Hepatocyte (in vitro differentiated cells): ENCODE data around the gene DLG2. TPM values are rescaled to one million over a fixed set of nuclear protein-coding genes. Genes with fewer than 3 reads are reported as not detected.

Experiments used
- DNase-seq: peaks from one replicate; pipeline ENCODE4 v3.0.0-alpha.2; 2016; ENCODE audit warnings: low spot score
- H2AFZ ChIP-seq: fragments of 200-600 bp; sonication (generic); 2 replicates; pipeline ENCODE4 v1.6.0; 2016; ENCODE audit warnings: antibody characterized with exemption, mild to moderate bottlenecking
- H3K27ac ChIP-seq: fragments of 200-600 bp; sonication (generic); 2 replicates; pipeline ENCODE4 v1.5.1; 2016; ENCODE audit warnings: mild to moderate bottlenecking
- H3K27me3 ChIP-seq: fragments of 200-600 bp; sonication (generic); 2 replicates; pipeline ENCODE4 v1.6.1; 2016
- H3K36me3 ChIP-seq: fragments of 200-600 bp; sonication (generic); replicated peaks from 2 replicates; pipeline ENCODE4 v1.5.1; 2016; ENCODE audit warnings: low read depth; ENCODE audit not compliant: insufficient read depth
- H3K4me1 ChIP-seq: fragments of 200-600 bp; sonication (generic); 2 replicates; pipeline ENCODE4 v1.5.1; 2016; ENCODE audit warnings: mild to moderate bottlenecking, moderate library complexity; ENCODE audit not compliant: insufficient read depth
- H3K4me2 ChIP-seq: fragments of 200-600 bp; sonication (generic); 2 replicates; pipeline ENCODE4 v1.6.0; 2016
- H3K4me3 ChIP-seq: fragments of 200-600 bp; sonication (generic); 2 replicates; pipeline ENCODE4 v1.5.1; 2016; ENCODE audit warnings: mild to moderate bottlenecking
- H3K79me2 ChIP-seq: fragments of 200-600 bp; sonication (generic); 2 replicates; pipeline ENCODE4 v1.6.0; 2017; ENCODE audit warnings: mild to moderate bottlenecking
- H3K9me2 ChIP-seq: fragments of 200-600 bp; sonication (generic); replicated peaks from 2 replicates; pipeline ENCODE4 v1.6.0; 2017; ENCODE audit warnings: mild to moderate bottlenecking; ENCODE audit not compliant: insufficient read depth
- H3K9me3 ChIP-seq: fragments of 200-600 bp; sonication (generic); 2 replicates; pipeline ENCODE4 v1.5.1; 2016; ENCODE audit warnings: low read depth, mild to moderate bottlenecking
- H4K20me1 ChIP-seq: fragments of 200-600 bp; sonication (generic); 2 replicates; pipeline ENCODE4 v1.6.0; 2016; ENCODE audit warnings: mild to moderate bottlenecking; ENCODE audit not compliant: insufficient read depth, poor library complexity, severe bottlenecking
- EZH2 ChIP-seq: fragments of 200-600 bp; sonication (generic); IDR thresholded peaks from 2 replicates; pipeline ENCODE4 v1.6.1; 2016; ENCODE audit warnings: antibody characterized with exemption, mild to moderate bottlenecking, borderline replicate concordance
- EZH2phosphoT487 ChIP-seq: fragments of 200-600 bp; sonication (generic); IDR thresholded peaks from one replicate; pipeline ENCODE4 v1.6.1; 2018; ENCODE audit warnings: antibody characterized with exemption, mild to moderate bottlenecking, low read depth, moderate library complexity; ENCODE audit not compliant: unreplicated experiment, severe bottlenecking
- WGBS: methylation state at CpG from one replicate; pipeline ENCODE4 v1.1.6; 2016; ENCODE audit warnings: low lambda C conversion rate; ENCODE audit errors: missing lambda C conversion rate; 5-methylcytosine and 5-hydroxymethylcytosine counted together
- polyA plus RNA-seq: library from polyadenylated mRNA; unstranded; fragments of >200 nt; fragmentation: Nextera tagmentation; extraction: Ambion mirVana; gene quantifications from 2 replicates; pipeline ENCODE4 v1.2.1, GENCODE V29; 2016
- total RNA-seq: library from RNA; depleted of rRNA; stranded (reverse); fragments of >200 nt; gene quantifications from 2 replicates; pipeline ENCODE4 v1.2.3, GENCODE V29; 2014
- TF ChIP-seq, protein P1 (sequence below): fragments of 200-600 bp; sonication (generic); IDR thresholded peaks from 2 replicates; pipeline ENCODE4 v1.5.1; 2016; ENCODE audit warnings: antibody characterized with exemption, mild to moderate bottlenecking; ENCODE audit not compliant: poor library complexity

Gene DLG2
- total and polyA plus RNA-seq, 2 experiments from 2014 or later = 2.6 to 6.8 TPM

DNA sequence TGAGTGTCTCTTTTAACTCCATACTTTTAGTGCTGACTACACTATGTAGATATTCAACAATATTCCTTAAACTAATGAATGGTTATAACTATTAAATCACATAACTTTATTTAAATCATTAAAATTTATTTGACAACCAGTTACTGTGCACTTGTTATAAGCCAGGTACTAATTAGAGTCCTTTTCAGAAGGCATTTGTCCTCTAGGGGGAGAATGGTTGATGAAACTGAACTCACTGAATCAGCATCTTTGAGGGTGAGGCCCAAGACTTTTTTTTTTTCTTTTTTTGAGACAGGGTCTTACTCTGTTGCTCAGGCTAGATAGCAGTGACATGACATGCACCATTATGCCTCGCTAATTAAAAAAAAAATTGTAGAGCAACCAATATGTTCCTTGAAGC lies 1825.3 kb downstream of the DLG2 start:
- TF ChIP-seq EZH2 = no peak
- no peak for TF ChIP-seq EZH2phosphoT487
- TF ChIP-seq, protein P1, sequence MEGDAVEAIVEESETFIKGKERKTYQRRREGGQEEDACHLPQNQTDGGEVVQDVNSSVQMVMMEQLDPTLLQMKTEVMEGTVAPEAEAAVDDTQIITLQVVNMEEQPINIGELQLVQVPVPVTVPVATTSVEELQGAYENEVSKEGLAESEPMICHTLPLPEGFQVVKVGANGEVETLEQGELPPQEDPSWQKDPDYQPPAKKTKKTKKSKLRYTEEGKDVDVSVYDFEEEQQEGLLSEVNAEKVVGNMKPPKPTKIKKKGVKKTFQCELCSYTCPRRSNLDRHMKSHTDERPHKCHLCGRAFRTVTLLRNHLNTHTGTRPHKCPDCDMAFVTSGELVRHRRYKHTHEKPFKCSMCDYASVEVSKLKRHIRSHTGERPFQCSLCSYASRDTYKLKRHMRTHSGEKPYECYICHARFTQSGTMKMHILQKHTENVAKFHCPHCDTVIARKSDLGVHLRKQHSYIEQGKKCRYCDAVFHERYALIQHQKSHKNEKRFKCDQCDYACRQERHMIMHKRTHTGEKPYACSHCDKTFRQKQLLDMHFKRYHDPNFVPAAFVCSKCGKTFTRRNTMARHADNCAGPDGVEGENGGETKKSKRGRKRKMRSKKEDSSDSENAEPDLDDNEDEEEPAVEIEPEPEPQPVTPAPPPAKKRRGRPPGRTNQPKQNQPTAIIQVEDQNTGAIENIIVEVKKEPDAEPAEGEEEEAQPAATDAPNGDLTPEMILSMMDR = no peak
- Histone ChIP-seq H2AFZ (no peak overlapping the region), H3K9me3 (no peaks in the 10 kb centered on the region), H3K4me2 (no peak overlapping the region), H3K79me2 (no peaks in the 10 kb centered on the region), H3K27me3 (peaks cover 2% of the 10 kb centered on the region), H3K4me1 (no peaks in the 10 kb centered on the region), H4K20me1 (no peaks in the 10 kb centered on the region), H3K9me2 (no peaks in the 10 kb centered on the region), H3K4me3 (no peak overlapping the region), H3K36me3 (no peaks in the 10 kb centered on the region), H3K27ac (no peak overlapping the region)
- no peak for DNase-seq
- WGBS = 91% methylated on average over 1 of the region's 1 CpG

DNA sequence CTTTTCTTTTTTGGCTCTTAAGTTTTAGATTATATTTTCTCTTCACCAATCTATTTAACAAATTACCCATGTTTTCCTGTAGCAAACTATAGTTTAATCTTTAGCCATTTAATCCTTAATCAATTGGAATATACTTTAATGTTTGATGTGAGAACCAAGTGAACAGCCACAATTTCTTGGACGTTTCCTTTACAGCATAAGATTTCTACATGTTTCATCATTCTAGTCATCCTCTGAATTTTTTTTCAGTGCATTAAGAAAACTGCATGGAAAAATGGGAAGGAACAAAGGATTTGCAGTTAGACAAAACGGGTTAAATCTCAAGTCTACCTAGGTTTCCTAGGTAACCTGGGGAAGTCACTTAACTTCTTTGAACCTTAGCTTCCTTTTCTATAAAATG lies 1833.8 kb downstream of the DLG2 start:
- H3K9me2 ChIP-seq = no peaks in the 10 kb centered on the region
- no peaks in the 10 kb centered on the region for H3K79me2 ChIP-seq
- no peaks in the 10 kb centered on the region for H4K20me1 ChIP-seq
- 74% methylated on average over 2 of the region's 2 CpGs for WGBS
- no peak overlapping the region for H3K27ac ChIP-seq
- DNase-seq = no peak
- H2AFZ ChIP-seq = no peak overlapping the region
- H3K4me2 ChIP-seq = no peak overlapping the region
- TF ChIP-seq EZH2 (no peak), EZH2phosphoT487 (no peak)
- TF ChIP-seq, protein P1 = no peak
- no peaks in the 10 kb centered on the region for H3K9me3 ChIP-seq
- H3K4me1 ChIP-seq = no peaks in the 10 kb centered on the region
- H3K27me3 ChIP-seq = no peaks in the 10 kb centered on the region
- no peak overlapping the region for H3K4me3 ChIP-seq
- no peaks in the 10 kb centered on the region for H3K36me3 ChIP-seq

DNA sequence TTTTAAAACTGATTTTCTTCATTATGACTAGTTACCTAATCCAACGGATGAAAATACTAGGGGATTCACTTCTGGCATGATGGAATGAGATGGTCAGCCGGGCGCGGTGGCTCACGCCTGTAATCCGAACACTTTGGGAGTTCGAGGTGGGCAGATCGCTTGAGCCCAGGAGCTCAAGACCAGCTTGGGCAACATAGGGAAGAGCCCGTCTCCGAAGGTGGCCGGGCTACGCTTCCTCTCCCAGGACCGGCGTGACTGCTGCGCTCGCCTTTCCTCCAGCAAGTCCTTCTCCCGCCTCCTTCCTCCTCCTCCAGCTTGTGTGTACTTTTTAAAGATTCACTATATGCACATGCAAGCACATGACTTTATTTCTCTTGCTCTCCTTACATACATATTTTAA lies 1835.6 kb downstream of the DLG2 start:
- no peak for DNase-seq
- no peaks in the 10 kb centered on the region for H3K36me3 ChIP-seq

More for the DNA sequence above, 1835.6 kb downstream of the DLG2 start:
- Histone ChIP-seq H3K4me2 (no peak overlapping the region), H4K20me1 (no peaks in the 10 kb centered on the region), H3K4me3 (no peak overlapping the region), H3K79me2 (no peaks in the 10 kb centered on the region), H3K27me3 (no peaks in the 10 kb centered on the region), H3K9me2 (no peaks in the 10 kb centered on the region), H3K9me3 (no peaks in the 10 kb centered on the region), H3K27ac (no peak overlapping the region), H2AFZ (no peak overlapping the region), H3K4me1 (no peaks in the 10 kb centered on the region)
- WGBS = 93% methylated on average over 17 of the region's 17 CpGs
- TF ChIP-seq EZH2phosphoT487 = no peak
- TF ChIP-seq, protein P1 = no peak
- TF ChIP-seq EZH2 = no peak
